Stimulated activated CD8-positive, alpha-beta memory T cell treated with anti-CD3 and anti-CD28 coated beads, Interleukin-15, amount 100 ng/mL, for 4 hours (primary cell): ENCODE data around the gene TTLL11.
"Not testable (repeated sequence)": the region's sequence is repeated elsewhere in the genome, so short reads cannot be mapped to it uniquely, and the experiment has no call there.

Experiments used
- DNase-seq, 2 donors: peaks; one replicate each; pipeline ENCODE4 v3.0.0-alpha.2; 2020; ENCODE audit warnings: low read depth in 2 of 2

The TTLL11 gene

DNA sequence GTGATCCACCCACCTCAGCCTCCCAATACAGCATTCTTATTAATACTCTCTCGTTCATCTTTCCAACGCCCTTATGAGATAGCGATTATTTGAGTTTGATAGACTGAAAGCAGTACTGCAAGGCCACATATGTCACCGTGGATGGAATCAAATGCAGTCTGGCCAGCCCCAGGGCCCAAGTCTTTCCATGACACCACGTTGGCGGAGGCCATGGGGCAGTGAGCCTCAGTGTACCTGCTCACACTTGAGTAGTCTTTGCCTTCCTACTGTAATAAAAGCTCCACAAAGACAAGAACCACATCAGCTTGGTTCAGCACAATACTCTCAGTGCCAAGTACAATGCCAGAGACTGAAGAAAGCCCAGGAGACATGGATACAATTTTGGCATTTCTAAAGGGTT is 88.5 kb downstream of the TTLL11 start:
- DNase-seq: no peak

DNA sequence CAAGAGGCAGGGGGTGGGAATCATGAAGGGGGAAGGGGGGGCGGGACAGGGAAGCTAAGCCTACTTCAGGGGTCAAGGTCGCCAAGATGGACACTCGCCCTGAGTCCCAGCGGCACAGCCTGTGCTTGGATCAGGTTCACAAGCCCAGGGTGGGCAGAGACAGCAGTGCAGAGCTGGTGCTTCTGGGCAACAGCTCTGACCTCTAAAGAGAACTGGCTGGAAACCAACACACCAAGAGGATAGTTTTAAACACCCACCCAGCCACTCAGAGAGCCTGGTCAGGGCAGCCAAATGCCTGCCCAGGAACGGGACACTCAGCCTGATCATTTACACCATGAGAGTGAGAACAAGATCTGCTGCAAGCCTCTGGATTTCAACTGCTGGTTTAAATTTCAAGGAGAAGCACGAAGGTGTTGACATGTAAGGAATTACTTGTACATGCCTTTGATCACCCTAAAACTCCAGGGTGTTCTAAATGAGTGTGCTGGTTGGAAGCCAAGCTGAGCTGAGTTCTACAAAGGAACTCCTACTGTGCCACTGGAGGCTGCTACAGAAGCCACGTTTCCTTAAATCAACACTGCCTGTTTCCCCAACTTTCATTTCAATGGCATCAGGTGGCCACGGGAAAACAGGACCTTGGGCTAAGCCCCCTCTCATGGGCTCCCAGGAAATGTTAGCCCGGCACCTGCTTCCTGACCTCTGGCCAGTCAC is 91.5 kb downstream of the TTLL11 start:
- DNase-seq: no peak

DNA sequence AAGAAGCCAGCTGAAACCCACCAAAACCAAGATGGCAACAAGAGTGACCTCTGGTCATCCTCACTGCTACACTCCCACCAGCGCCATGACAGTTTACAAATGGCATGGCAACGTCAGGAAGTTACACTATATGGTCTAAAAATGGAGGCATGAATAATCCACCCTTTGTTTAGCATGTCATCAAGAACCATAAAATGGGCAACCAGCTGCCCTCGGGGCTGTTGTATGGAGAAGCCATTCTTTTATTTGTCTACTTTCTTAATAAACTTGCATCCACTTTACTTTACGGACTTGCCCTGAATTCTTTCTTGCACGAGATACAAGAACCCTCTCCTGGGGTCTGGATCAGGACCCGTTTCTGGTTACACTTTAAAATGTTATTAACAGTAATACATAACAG is 92.6 kb downstream of the TTLL11 start:
- DNase-seq: not testable (repeated sequence)

DNA sequence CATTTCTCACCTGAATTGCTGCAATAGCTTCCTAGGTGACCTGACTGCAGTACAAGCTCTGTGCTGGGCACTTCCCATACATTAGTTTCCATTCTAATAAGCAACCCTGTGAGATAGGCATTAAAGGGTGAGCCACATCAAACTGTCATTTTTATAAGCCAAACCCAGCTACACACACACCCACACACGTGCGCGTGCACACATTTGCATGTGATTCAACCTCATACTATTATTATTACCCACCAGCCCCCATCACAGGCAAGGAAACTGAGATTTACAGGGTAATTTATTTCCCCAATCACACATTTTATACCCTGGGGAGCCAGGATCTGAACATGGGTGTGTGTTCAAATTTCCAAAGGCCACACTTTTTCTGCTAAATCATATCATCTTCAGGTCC is 93.6 kb downstream of the TTLL11 start:
- DNase-seq: no peak

GRCh38 chr9:121998513-121999049 is 94.5 kb downstream of the TTLL11 start:
- DNase-seq: no peak

- no peak for DNase-seq
These were observed 95.3 kb downstream of the TTLL11 start for GRCh38 chr9:121997791-121998190.

GRCh38 chr9:121996783-121997182 is 96.3 kb downstream of the TTLL11 start:
- no peak for DNase-seq

GRCh38 chr9:121995997-121996396 is 97.1 kb downstream of the TTLL11 start:
- DNase-seq: no peak

DNA sequence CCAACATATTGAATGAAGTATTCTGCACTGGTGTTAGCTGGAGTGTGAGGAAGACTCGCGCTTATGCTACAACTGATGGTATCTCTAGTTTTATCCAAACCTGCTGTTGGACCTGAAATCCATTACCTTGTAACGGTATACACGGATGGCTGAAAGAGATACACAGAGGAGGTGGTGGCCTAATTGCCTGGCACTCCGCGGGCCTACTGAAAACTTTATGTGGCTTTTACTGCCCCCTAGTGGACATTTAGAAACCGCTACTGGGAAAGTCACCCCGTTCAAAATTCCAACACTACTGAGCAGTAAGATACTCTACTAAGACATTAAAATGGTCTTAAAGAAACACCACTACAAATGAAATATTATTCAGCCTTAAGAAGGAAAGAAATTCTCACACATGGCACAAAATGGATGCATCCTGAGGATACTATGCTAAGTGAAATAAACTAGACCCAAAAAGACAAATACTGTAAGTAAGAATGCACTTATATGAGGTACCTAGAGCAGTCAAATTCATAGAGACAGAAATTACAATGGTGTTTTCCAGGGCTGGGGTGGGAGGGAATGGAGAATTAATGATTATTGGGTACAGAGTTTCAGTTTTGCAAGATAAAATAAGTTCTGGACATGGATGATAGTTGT is 100.4 kb downstream of the TTLL11 start:
- peak in 1 of 2 donors; percentile 2 for DNase-seq

- no peak for DNase-seq
These were observed 101.8 kb downstream of the TTLL11 start for GRCh38 chr9:121991307-121991661.

DNA sequence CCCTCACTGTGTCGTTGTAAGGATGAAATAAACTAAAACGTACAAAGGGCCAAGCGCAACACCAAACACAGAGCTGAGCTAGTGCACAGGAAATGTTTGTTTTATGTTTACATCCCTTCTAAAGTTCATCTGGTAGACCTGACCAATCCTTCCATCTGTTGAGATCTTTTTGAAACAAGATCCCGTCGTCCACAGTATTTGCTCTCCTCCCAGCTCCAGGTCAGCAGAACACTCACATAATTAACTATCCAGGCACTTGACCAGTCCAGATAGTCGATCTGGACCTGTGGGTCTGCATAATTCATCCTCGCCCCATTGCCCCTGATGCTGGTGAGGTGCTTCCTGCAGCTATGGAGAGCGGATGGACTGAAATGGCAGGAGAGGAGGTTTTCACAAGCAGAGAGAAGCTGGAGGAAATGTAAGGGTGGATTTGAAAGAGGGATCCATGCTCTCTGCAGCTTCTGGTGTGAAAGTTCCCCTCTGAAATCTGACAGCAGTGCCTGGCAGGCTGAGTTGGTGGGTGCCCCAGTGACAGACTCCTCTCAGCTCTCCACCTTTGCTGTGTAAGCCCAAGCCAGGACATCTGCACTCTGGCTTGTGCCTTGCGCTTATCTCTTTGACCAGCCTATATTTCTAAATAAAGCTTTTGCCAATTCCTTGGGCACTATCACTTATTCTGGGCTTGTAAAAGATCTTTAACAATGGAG is 102.4 kb downstream of the TTLL11 start:
- DNase-seq: no peak

GRCh38 chr9:121989010-121989409 is 104.1 kb downstream of the TTLL11 start:
- DNase-seq: no peak

GRCh38 chr9:121987314-121987713 is 105.8 kb downstream of the TTLL11 start:
- DNase-seq: no peak

DNA sequence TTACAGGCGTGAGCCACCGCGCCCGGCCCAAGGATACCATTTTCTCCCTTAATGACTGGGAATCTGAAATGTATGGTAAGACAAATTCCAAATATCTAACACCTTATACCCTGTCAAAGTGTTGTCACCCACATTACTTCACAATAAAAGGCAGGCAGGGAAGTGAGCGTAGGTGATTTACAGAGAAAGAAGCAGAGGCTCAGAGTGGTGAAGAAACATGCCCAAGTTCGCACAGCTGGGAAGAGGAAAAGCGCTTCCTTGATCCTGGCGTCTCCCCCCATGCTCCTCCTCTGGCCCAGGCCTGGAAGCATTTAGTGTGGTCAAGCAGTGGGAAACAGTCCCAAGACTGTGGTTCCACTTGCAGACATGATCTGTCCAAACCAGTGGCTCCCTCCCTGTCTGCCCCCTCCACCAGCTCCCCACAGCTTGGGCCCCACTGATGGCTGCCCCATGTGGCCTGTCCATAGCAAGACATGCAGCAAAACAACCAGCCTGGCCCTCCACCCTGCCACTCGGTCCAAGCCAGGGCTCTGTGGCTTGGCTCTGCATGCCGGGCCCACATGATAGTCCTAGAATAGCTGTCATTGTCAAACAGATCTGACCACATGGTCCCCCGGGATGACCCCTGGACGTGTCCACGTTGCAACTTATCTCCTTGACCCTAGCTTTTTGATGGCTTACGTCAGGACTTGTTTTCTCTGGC is 107.2 kb downstream of the TTLL11 start:
- DNase-seq: no peak

DNA sequence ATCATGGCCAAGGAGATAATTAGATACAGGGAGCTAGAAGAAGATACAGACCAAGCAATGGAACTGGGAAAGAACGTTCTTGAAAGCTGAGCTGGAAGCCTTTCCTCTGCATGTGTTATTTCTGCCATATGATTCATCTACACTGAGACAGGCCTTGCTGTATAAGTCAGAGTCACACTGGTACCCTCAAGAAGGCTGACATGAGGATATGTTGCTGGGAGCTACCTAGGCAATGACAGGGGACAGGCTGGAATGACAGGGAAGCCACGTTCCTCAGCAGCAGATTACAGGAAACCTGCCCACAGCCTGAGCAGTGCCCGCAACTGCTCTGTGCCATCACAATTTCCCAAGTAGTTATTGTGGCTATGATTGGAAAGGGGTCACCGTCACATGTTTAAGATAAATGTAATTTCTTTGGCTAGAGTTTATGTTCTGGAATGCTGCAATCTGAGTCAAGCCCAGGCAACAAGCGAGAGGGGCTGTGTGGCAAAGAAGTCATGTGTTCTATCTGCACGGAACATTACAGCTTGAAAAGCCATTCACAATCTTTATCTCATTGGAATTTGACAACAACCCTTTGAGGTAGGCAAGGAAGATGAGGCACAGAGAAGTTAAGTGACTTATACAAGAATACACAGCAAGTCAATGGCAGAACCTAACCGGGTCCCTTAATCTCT is 108.2 kb downstream of the TTLL11 start:
- DNase-seq: no peak

DNA sequence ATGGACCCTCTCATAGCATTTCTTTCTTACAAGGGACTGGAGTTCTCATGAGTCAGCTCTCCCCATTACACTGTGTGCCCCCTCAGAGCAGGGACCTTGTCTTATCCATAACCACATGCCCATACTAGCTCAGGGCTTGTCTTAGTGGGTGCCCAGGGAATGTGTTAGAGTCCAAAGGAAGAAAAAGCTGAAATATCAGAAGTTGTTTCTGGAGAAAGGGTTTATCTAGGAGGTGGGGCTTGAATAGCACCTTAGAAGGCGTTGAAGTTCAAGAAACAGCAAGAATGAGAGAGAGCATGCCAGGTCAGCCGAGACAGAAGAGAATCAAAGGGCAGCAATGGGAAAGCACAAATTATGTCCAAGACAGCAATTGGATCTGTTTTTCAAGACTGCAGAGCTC is 109.4 kb downstream of the TTLL11 start:
- no peak for DNase-seq

DNA sequence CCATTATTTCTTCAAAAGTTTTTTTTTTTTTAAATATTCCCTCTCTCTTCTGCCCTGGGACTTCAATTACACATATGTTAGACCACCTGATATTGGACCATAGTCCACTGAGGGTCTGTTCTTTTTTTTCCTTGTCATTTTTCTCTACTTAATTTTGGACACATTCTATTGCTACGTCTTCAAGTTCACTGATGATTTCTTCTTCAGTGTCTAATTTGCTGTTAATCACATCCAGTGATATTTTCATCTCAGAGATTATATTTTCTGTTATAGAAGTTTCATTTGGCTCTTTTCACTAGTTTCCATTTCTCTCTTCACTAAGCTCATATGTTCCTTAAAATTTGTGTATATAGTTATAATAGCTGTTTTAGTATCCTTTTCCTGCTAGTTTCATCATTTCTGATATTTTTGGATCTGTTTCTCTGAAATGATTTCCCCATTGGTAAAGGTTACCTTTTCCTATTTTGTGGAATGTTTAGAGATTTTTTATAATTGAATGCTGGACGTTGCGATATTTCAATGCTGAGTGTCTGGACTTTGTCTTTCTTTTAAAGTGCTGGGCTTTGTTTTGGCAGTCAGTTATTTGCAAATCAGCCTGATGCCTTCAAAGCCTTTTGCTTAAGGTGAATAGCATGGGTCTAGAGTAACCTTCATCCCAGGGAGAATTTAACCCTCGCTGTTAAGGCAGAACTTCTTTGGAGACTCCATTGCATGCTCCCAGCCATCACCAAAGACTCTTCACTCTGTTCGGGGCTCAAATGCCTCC is 111.8 kb downstream of the TTLL11 start:
- no peak for DNase-seq

DNA sequence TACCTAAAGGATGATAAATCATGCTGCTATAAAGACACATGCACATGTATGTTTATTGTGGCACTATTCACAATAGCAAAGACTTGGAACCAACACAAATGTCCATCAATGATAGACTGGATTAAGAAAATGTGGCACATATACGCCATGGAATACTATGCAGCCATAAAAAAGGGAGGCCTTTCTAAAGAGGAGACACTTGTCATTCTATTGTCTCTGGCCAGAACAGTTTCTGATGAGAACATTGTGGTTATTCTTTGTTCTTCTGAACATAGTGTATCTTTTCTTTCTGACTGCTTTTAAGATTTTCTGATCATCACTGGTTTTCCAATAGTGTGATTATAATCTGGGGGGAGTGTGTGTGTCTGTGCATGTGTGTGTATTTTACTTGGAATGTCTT is 112.4 kb downstream of the TTLL11 start:
- DNase-seq: not testable (repeated sequence)

DNA sequence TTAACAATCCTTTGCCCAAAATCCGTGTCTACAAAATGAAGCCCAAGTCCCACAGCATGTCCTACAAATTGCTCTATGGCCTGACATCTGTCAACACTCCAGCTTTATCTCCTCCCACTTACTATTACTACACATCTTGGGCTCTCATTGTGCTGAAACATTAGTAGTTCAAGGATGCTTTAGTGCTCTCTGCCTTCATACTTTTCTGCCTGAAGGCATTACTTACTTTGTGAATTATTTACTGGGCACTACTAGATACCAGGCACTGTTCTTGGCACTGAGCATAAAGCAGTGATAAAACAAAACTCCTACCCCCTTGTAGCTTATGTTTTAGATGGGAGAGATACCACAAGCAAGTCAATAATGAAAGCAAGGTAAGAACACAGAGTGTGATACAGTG is 113.4 kb downstream of the TTLL11 start:
- DNase-seq: no peak

DNA sequence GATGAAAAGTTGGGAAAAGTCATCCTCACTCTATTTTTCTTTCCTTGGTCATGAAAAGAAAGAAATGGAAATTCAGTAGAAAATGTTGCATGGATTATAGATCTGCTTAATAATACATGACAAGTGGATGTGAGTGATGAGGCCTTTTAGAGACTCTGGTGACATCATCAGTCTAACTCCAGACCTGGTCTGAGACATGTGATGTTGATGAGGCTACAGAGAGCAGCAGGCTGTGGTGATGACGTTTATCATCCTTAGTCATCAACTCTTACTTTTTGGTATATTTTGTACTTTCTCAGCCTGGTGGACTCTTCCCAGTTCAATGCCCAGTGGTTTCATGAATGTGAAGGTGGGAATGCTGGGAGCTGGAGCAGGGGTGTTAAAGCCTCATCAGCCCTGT is 116.4 kb downstream of the TTLL11 start:
- DNase-seq: no peak

DNA sequence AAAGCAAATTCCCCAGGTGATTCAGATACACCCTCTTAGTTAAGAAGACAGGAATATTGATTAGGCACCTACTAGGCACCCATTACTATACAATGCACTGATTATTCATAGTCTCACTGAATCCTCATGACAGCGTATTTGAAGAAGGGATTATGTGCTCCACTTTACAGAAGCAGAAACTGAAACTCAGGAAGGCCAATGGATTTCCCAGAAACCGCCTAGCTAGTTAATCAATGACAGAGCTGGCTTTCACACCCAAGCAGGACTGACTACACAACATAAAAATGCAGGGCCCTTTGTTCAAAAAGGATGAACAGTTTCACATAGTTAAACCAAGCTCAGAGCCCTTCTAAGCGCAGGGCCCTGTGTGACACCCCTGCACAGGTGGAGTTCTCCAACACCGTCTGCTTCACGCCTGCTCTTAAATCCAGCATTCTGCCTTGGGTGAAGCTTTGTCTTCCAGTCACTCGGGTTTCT is 117.3 kb downstream of the TTLL11 start:
- DNase-seq: no peak
